Skin of body (tissue), 2 donors: ENCODE data around the gene EIF4G2. TPM values are rescaled to one million over a fixed set of nuclear protein-coding genes. Genes with fewer than 3 reads are reported as not detected.
A peak's percentile ranks its signal among the peaks of the same experiment; 100 is the strongest.

ENCODE experiments used
- DNase-seq: peaks from one replicate; lab custom pipeline; 2025; lab: John Stamatoyannopoulos, UW
- total RNA-seq: library from RNA; depleted of rRNA; stranded (reverse); fragments of >200 nt; gene quantifications from one replicate; pipeline ENCODE4 v1.2.3, GENCODE V29; 2014

The EIF4G2 gene
- total RNA-seq, 1 donor from 2014 or later = 638 TPM

- peak; percentile 50 for DNase-seq
Observed at GRCh38 chr11:10809373-10810160, 841 bp upstream of the EIF4G2 start.

- DNase-seq = no peak
Observed at GRCh38 chr11:10808235-10808552, 532 bp downstream of the EIF4G2 start.

- DNase-seq = peak; percentile 55
Observed at GRCh38 chr11:10807493-10808234, 1.1 kb downstream of the EIF4G2 start.

- no peak for DNase-seq
Observed at GRCh38 chr11:10806206-10806605, 2.5 kb downstream of the EIF4G2 start.

- no peak for DNase-seq
Observed at GRCh38 chr11:10805741-10806140, 3.0 kb downstream of the EIF4G2 start.

- DNase-seq = no peak
Observed at GRCh38 chr11:10803676-10804075, 5.0 kb downstream of the EIF4G2 start.

GRCh38 chr11:10800292-10800691 is 8.4 kb downstream of the EIF4G2 start:
- no peak for DNase-seq

- no peak for DNase-seq
Observed at GRCh38 chr11:10798330-10798928, 10.3 kb downstream of the EIF4G2 start.

- no peak for DNase-seq
Observed at GRCh38 chr11:10797531-10797930, 11.2 kb downstream of the EIF4G2 start.

- DNase-seq = no peak
Observed at GRCh38 chr11:10797001-10797400, 11.7 kb downstream of the EIF4G2 start.

- DNase-seq = no peak
Observed at GRCh38 chr11:10796191-10796590, 12.5 kb downstream of the EIF4G2 start.

GRCh38 chr11:10793470-10794255 is 15.1 kb downstream of the EIF4G2 start:
- DNase-seq = no peak

- no peak for DNase-seq
Observed at GRCh38 chr11:10792385-10793068, 16.2 kb downstream of the EIF4G2 start.

- no peak for DNase-seq
Observed at GRCh38 chr11:10786451-10786850, 22.3 kb downstream of the EIF4G2 start.

GRCh38 chr11:10785146-10785474 is 23.6 kb downstream of the EIF4G2 start:
- DNase-seq = no peak

GRCh38 chr11:10784232-10785145 is 24.2 kb downstream of the EIF4G2 start:
- DNase-seq = no peak

GRCh38 chr11:10780040-10780439 is 28.7 kb downstream of the EIF4G2 start:
- no peak for DNase-seq

- DNase-seq = no peak
Observed at GRCh38 chr11:10779086-10779485, 29.6 kb downstream of the EIF4G2 start.

- no peak for DNase-seq
Observed at GRCh38 chr11:10778217-10778970, 30.3 kb downstream of the EIF4G2 start.
